PFSK-1 (cell line): Measurements from ENCODE around the gene SHMT1.

Experiments used
- FOXP2 ChIP-seq: optimal IDR thresholded peaks from 2 replicates; pipeline ENCODE3; 2011; ENCODE audit warnings: borderline replicate concordance, control low read depth, inconsistent platforms; ENCODE audit not compliant: insufficient read depth; ENCODE audit errors: extremely low read length, extremely low read depth
- POLR2AphosphoS5 ChIP-seq: IDR thresholded peaks from 2 replicates; pipeline ENCODE4 v1.6.1; 2012; ENCODE audit warnings: low read depth, mild to moderate bottlenecking, control low read depth, low read length, moderate library complexity
- REST ChIP-seq, 2 experiments: IDR thresholded peaks; 2 replicates each; pipeline versions ENCODE4 v1.6.1 to v1.8.0; 2011 to 2012; ENCODE audit warnings: low read depth in 2 of 2, low read length in 2 of 2, control low read depth in 1 of 2, inconsistent platforms in 1 of 2, mild to moderate bottlenecking in 1 of 2, moderate library complexity in 1 of 2; ENCODE audit not compliant: insufficient read depth in 1 of 2
- SIN3A ChIP-seq: IDR thresholded peaks from 2 replicates; pipeline ENCODE4 v1.6.1; 2012; ENCODE audit warnings: mild to moderate bottlenecking, low read length, moderate library complexity, borderline replicate concordance; ENCODE audit not compliant: insufficient read depth
- TAF1 ChIP-seq: IDR thresholded peaks from 2 replicates; pipeline ENCODE4 v1.6.1; 2012; ENCODE audit warnings: low read length, control low read depth, borderline replicate concordance; ENCODE audit not compliant: insufficient read depth

GRCh38 chr17:18360518-18360917 lies 2.8 kb downstream of the SHMT1 start:
- TF ChIP-seq SIN3A = no peak
- TF ChIP-seq POLR2AphosphoS5 = no peak
- TF ChIP-seq TAF1 = no peak
- no peak for TF ChIP-seq REST (IDR thresholded peaks at IDR 0.05; ENCODE audit: insufficient read depth in 1 of 2, low read depth in 2 of 2, low read length in 2 of 2)
- TF ChIP-seq FOXP2 = no peak
